Activated B cell treated with CpG ODN at 0.5 μM for 24 hours (primary cell): ENCODE measurements around the gene LRP1-AS. TPM values are rescaled to one million over a fixed set of nuclear protein-coding genes. Genes with fewer than 3 reads are reported as not detected.

Source experiments
- ATAC-seq: fragments of 200-7000 bp; cut with Tn5 transposase; one replicate; pipeline ENCODE4 v1.10.0; 2021; ENCODE audit warnings: low read depth, mild to moderate bottlenecking, moderate library complexity
- CTCF ChIA-PET: fragments of 350-600 bp; sonication (Branson Sonifier 250); formaldehyde crosslinking; loops from one replicate; lab custom pipeline; 2021; ENCODE audit warnings: antibody characterized with exemption; lab: Charles Lee
- POLR2A ChIA-PET: fragments of 350-600 bp; sonication (Branson Sonifier 250); formaldehyde crosslinking; loops from one replicate; lab custom pipeline; 2021; ENCODE audit warnings: antibody characterized with exemption; lab: Charles Lee
- DNase-seq: peaks from one replicate; pipeline ENCODE4 v3.0.0; 2022
- H3K27ac Mint-ChIP-seq: one replicate; pipeline ENCODE4 v1.8.0; 2020; ENCODE audit warnings: mixed read lengths
- H3K27me3 Mint-ChIP-seq: one replicate; pipeline ENCODE4 v1.8.0; 2021; ENCODE audit warnings: mixed read lengths
- H3K36me3 Mint-ChIP-seq: one replicate; pipeline ENCODE4 v1.8.0; 2021; ENCODE audit warnings: low read depth, mixed read lengths
- H3K4me1 Mint-ChIP-seq: one replicate; pipeline ENCODE4 v1.8.0; 2021; ENCODE audit warnings: mixed read lengths
- H3K4me3 Mint-ChIP-seq: one replicate; pipeline ENCODE4 v1.8.0; 2020; ENCODE audit warnings: mild to moderate bottlenecking, mixed read lengths
- H3K9me3 Mint-ChIP-seq: one replicate; pipeline ENCODE4 v1.8.0; 2020; ENCODE audit warnings: mixed read lengths
- CTCF ChIP-seq: fragments of 200-600 bp; IDR thresholded peaks from one replicate; pipeline ENCODE4 v1.8.0; 2022; ENCODE audit warnings: antibody characterized with exemption, mild to moderate bottlenecking
- intact Hi-C: fragments of 100-400 bp; cut with micrococcal nuclease; formaldehyde crosslinking; loops from one replicate; pipeline ENCODE4 v1.15.1; 2024
- total RNA-seq: library from RNA; stranded (reverse); gene quantifications from 2 replicates; pipeline ENCODE4 v1.2.3, GENCODE V29; 2022

The LRP1-AS gene
- total RNA-seq, 1 donor from 2014 or later = not detected

- Mint-ChIP-seq H3K4me1 (peaks cover 8% of the 10 kb centered on the region), H3K9me3 (no peaks in the 10 kb centered on the region), H3K27me3 (peaks cover 6% of the 10 kb centered on the region), H3K36me3 (no peaks in the 10 kb centered on the region), H3K27ac (no peak overlapping the region), H3K4me3 (no peak overlapping the region)
- TF ChIP-seq CTCF = no peak
- DNase-seq = no peak
- no peak for ATAC-seq
- ChIA-PET CTCF (interaction anchor here (1.0 kb wide), 1 partner anchor 50 kb away, joined by 3 read pairs; no protein-coding TSS in a partner anchor), POLR2A (no interaction called here)
- intact Hi-C loops = no loop called here
Observed at GRCh38 chr12:57133916-57134315, 13.5 kb downstream of the LRP1-AS start.

GRCh38 chr12:57133013-57133569 is 14.3 kb downstream of the LRP1-AS start:
- H3K4me1 Mint-ChIP-seq = peaks cover 8% of the 10 kb centered on the region
- TF ChIP-seq CTCF = no peak
- peaks cover 6% of the 10 kb centered on the region for H3K27me3 Mint-ChIP-seq
- no peaks in the 10 kb centered on the region for H3K9me3 Mint-ChIP-seq
- CTCF ChIA-PET = interaction anchor here (0.6 to 1.0 kb wide), 3 partner anchors 50 to 100 kb away, joined by 3 to 7 read pairs (median 3); no protein-coding TSS in a partner anchor
- POLR2A ChIA-PET = no interaction called here
- no peak for ATAC-seq
- no peak overlapping the region for H3K27ac Mint-ChIP-seq
- intact Hi-C loops = no loop called here
- no peaks in the 10 kb centered on the region for H3K36me3 Mint-ChIP-seq
- DNase-seq = no peak
- H3K4me3 Mint-ChIP-seq = no peak overlapping the region

- Mint-ChIP-seq H3K27ac (peak overlapping the region; percentile 2), H3K4me3 (no peak overlapping the region), H3K9me3 (no peaks in the 10 kb centered on the region), H3K27me3 (peaks cover 6% of the 10 kb centered on the region), H3K36me3 (no peaks in the 10 kb centered on the region), H3K4me1 (peaks cover 11% of the 10 kb centered on the region)
- DNase-seq = no peak
- intact Hi-C loops = no loop called here
- POLR2A ChIA-PET = no interaction called here
- ATAC-seq = no peak
- TF ChIP-seq CTCF = no peak
- CTCF ChIA-PET = no interaction called here
Observed at GRCh38 chr12:57131896-57132744, 15.3 kb downstream of the LRP1-AS start.

- ChIA-PET CTCF (interaction anchor here (1.0 kb wide), 1 partner anchor 19 kb away, joined by 3 read pairs; the partner anchor contains the start of gene STAT6), POLR2A (no interaction called here)
- Mint-ChIP-seq H3K4me1 (peaks cover 13% of the 10 kb centered on the region), H3K36me3 (no peaks in the 10 kb centered on the region), H3K27me3 (peaks cover 6% of the 10 kb centered on the region), H3K9me3 (no peaks in the 10 kb centered on the region), H3K4me3 (no peak overlapping the region), H3K27ac (no peak overlapping the region)
- DNase-seq (no peak), ATAC-seq (no peak)
- no peak for TF ChIP-seq CTCF
- intact Hi-C loops = no loop called here
Observed at GRCh38 chr12:57130941-57131340, 16.5 kb downstream of the LRP1-AS start.

- CTCF ChIA-PET = interaction anchor here (0.6 kb wide), 1 partner anchor 51 kb away, joined by 3 read pairs; no protein-coding TSS in a partner anchor
- peak overlapping the region; percentile 61 for H3K4me3 Mint-ChIP-seq
- H3K9me3 Mint-ChIP-seq = no peaks in the 10 kb centered on the region
- no peak overlapping the region for H3K27ac Mint-ChIP-seq
- ATAC-seq (no peak), DNase-seq (no peak)
- no peak for TF ChIP-seq CTCF
- H3K4me1 Mint-ChIP-seq = peaks cover 13% of the 10 kb centered on the region
- POLR2A ChIA-PET = interaction anchor here (0.6 kb wide), 1 partner anchor 65 kb away, joined by 3 read pairs; no protein-coding TSS in a partner anchor
- H3K27me3 Mint-ChIP-seq = peaks cover 6% of the 10 kb centered on the region
- H3K36me3 Mint-ChIP-seq = no peaks in the 10 kb centered on the region
- intact Hi-C loops = loop anchor here (10.0 kb wide), 1 partner anchor 325 kb away; the partner anchor contains the start of genes GLI1 and INHBE
Observed at GRCh38 chr12:57129889-57130288, 17.5 kb downstream of the LRP1-AS start.
